Peyer's patch (tissue), 4 donors: ENCODE results near the gene MT4. TPM values are rescaled to one million over a fixed set of nuclear protein-coding genes. Genes with fewer than 3 reads are reported as not detected.

Source experiments
- DNase-seq, 3 donors: peaks; one replicate each; pipeline ENCODE4 v3.0.0-alpha.2; 2017 to 2019
- H3K27ac ChIP-seq, 4 donors: fragments of 200-600 bp; sonication (generic); one replicate each; pipeline ENCODE4 v1.5.1; 2016 to 2019
- H3K27me3 ChIP-seq, 2 donors: fragments of 200-600 bp; sonication (generic); one replicate each; pipeline ENCODE4 v1.5.1; 2019
- H3K36me3 ChIP-seq, 3 donors: fragments of 200-600 bp; sonication (generic); one replicate each; pipeline ENCODE4 v1.5.1; 2016 to 2019
- H3K4me1 ChIP-seq, 4 donors: fragments of 200-600 bp; sonication (generic); one replicate each; pipeline ENCODE4 v1.5.1; 2016 to 2019
- H3K4me3 ChIP-seq, 4 donors: fragments of 200-600 bp; sonication (generic); 1 replicate in 3 of 4; 2 replicates in 1 of 4; pipeline ENCODE4 v1.5.1; 2016 to 2019; ENCODE audit warnings: mild to moderate bottlenecking in 1 of 4
- H3K9me3 ChIP-seq, 4 donors: fragments of 200-600 bp; sonication (generic); one replicate each; pipeline ENCODE4 v1.5.1; 2016 to 2019; ENCODE audit warnings: mild to moderate bottlenecking in 1 of 4
- CTCF ChIP-seq, 6 experiments: fragments of 450-650 bp in 4 of 6; fragments of 200-600 bp in 2 of 6; sonication (generic) in 1 of 6; IDR thresholded peaks; one replicate each; pipeline ENCODE4 v1.5.1; 2017 to 2019; ENCODE audit warnings: antibody characterized with exemption in 6 of 6, mild to moderate bottlenecking in 3 of 6, moderate library complexity in 1 of 6
- POLR2A ChIP-seq, 2 donors: fragments of 450-650 bp; IDR thresholded peaks; one replicate each; pipeline ENCODE4 v1.5.1; 2017; ENCODE audit warnings: antibody characterized with exemption in 2 of 2, mild to moderate bottlenecking in 2 of 2, moderate library complexity in 2 of 2
- total RNA-seq, 4 donors: library from RNA; depleted of rRNA; stranded (reverse); fragments of >200 nt; gene quantifications; one replicate each; pipeline ENCODE4 v1.1.0, GENCODE V29; 2016

MT4 gene
- total RNA-seq, 4 donors from 2014 or later: not detected

- TF ChIP-seq CTCF (IDR thresholded peaks at IDR 0.05): peak in 1 of 6 experiments; percentile 8
- no peak for TF ChIP-seq POLR2A (IDR thresholded peaks at IDR 0.05)
Measured at GRCh38 chr16:56589141-56590039, 24.5 kb downstream of the MT4 start, which contains the start of gene MT3. Gene MT3 (plus strand): TSS chr16:56589528. CDS start chr16:56589591, 63 bp downstream.

GRCh38 chr16:56591377-56592060, 26.6 kb downstream of the MT4 start:
- DNase-seq: no peak
- Histone ChIP-seq H3K4me3 (no peak overlapping the region), H3K36me3 (no peaks in the 10 kb centered on the region), H3K9me3 (no peaks in the 10 kb centered on the region), H3K4me1 (peaks cover 0 to 12% (median 2%) of the 10 kb centered on the region in 4 donors), H3K27me3 (peaks cover 0 to 10% of the 10 kb centered on the region in 2 donors), H3K27ac (no peak overlapping the region)
- TF ChIP-seq POLR2A (IDR thresholded peaks at IDR 0.05) (no peak), CTCF (IDR thresholded peaks at IDR 0.05) (no peak)

More at GRCh38 chr16:56589141-56590039, 24.5 kb downstream of the MT4 start, which contains the start of gene MT3:
- DNase-seq: peak in 2 of 3 donors; percentile 44 to 61
- Histone ChIP-seq H3K27me3 (peaks cover 0 to 10% of the 10 kb centered on the region in 2 donors), H3K4me3 (peak within 1 kb of the TSS in 3 of 4 donors; percentile 30 to 54 (median 52)), H3K4me1 (peaks cover 0 to 12% (median 2%) of the 10 kb centered on the region in 4 donors), H3K36me3 (no peaks in the 10 kb centered on the region), H3K27ac (no peak within 1 kb of the TSS), H3K9me3 (no peaks in the 10 kb centered on the region)

- H3K36me3 ChIP-seq: no peaks in the 10 kb centered on the region
Measured at GRCh38 chr16:56593573-56594291, 28.9 kb downstream of the MT4 start.

GRCh38 chr16:56594292-56594619, 29.4 kb downstream of the MT4 start:
- no peaks in the 10 kb centered on the region for H3K36me3 ChIP-seq
- H3K4me1 ChIP-seq: peaks cover 0 to 6% (median 2%) of the 10 kb centered on the region in 4 donors
- DNase-seq: no peak
- H3K27me3 ChIP-seq: peaks cover 0 to 4% of the 10 kb centered on the region in 2 donors
- no peak overlapping the region for H3K27ac ChIP-seq
- no peak for TF ChIP-seq CTCF (IDR thresholded peaks at IDR 0.05)
- TF ChIP-seq POLR2A (IDR thresholded peaks at IDR 0.05): no peak
- H3K4me3 ChIP-seq: no peak overlapping the region
- no peaks in the 10 kb centered on the region for H3K9me3 ChIP-seq

More at GRCh38 chr16:56593573-56594291, 28.9 kb downstream of the MT4 start:
- TF ChIP-seq POLR2A (IDR thresholded peaks at IDR 0.05) (no peak), CTCF (IDR thresholded peaks at IDR 0.05) (no peak)
- Histone ChIP-seq H3K27ac (no peak overlapping the region), H3K27me3 (peaks cover 0 to 10% of the 10 kb centered on the region in 2 donors), H3K4me3 (no peak overlapping the region), H3K9me3 (no peaks in the 10 kb centered on the region), H3K4me1 (peaks cover 0 to 12% (median 2%) of the 10 kb centered on the region in 4 donors)
- DNase-seq: no peak

- no peaks in the 10 kb centered on the region for H3K36me3 ChIP-seq
- H3K27me3 ChIP-seq: no peaks in the 10 kb centered on the region
- H3K9me3 ChIP-seq: no peaks in the 10 kb centered on the region
- TF ChIP-seq CTCF (IDR thresholded peaks at IDR 0.05) (peak; percentile 33 to 59 (median 50)), POLR2A (IDR thresholded peaks at IDR 0.05) (no peak)
- no peak overlapping the region for H3K27ac ChIP-seq
- H3K4me3 ChIP-seq: no peak overlapping the region
- H3K4me1 ChIP-seq: no peaks in the 10 kb centered on the region
- peak in 2 of 3 donors; percentile 33 to 57 for DNase-seq
Measured at GRCh38 chr16:56600398-56600999, 35.6 kb downstream of the MT4 start.
